T-helper 2 cell treated with Interferon-gamma antibody and Interleukin-4, amounts not matched to agents 5 μg/mL and 100 μg/mL, for 36 hours (primary cell): ENCODE data around the gene ATF3.
"Not testable (repeated sequence)": the region's sequence is repeated elsewhere in the genome, so short reads cannot be mapped to it uniquely, and the experiment has no call there.

Experiments
- DNase-seq: peaks from one replicate; pipeline ENCODE4 v3.0.0; 2021; ENCODE audit warnings: low spot score
- H3K27ac Mint-ChIP-seq: one replicate; pipeline ENCODE4 v1.8.0; 2021; ENCODE audit warnings: mild to moderate bottlenecking, mixed read lengths
- H3K27me3 Mint-ChIP-seq: one replicate; pipeline ENCODE4 v1.8.0; 2021; ENCODE audit warnings: low read depth, mixed read lengths
- H3K36me3 Mint-ChIP-seq: one replicate; pipeline ENCODE4 v1.8.0; 2021; ENCODE audit warnings: low read depth, mixed read lengths
- H3K4me1 Mint-ChIP-seq: one replicate; pipeline ENCODE4 v1.8.0; 2021; ENCODE audit warnings: low read depth, mixed read lengths
- H3K4me3 Mint-ChIP-seq: one replicate; pipeline ENCODE4 v1.8.0; 2022; ENCODE audit warnings: mild to moderate bottlenecking, moderate library complexity, mixed read lengths
- H3K9me3 Mint-ChIP-seq: one replicate; pipeline ENCODE4 v1.8.0; 2021; ENCODE audit warnings: mixed read lengths

The ATF3 gene

GRCh38 chr1:212635141-212635631 is 26.6 kb downstream of the ATF3 start:
- DNase-seq = no peak

GRCh38 chr1:212637902-212638301 is 29.3 kb downstream of the ATF3 start:
- no peak overlapping the region for H3K4me3 Mint-ChIP-seq
- peaks cover 35% of the 10 kb centered on the region for H3K4me1 Mint-ChIP-seq
- peak overlapping the region; percentile 6 for H3K27ac Mint-ChIP-seq
- peaks cover 5% of the 10 kb centered on the region for H3K36me3 Mint-ChIP-seq
- DNase-seq = no peak
- peaks cover 18% of the 10 kb centered on the region for H3K27me3 Mint-ChIP-seq
- H3K9me3 Mint-ChIP-seq = peaks cover 14% of the 10 kb centered on the region

More at GRCh38 chr1:212635141-212635631, 26.6 kb downstream of the ATF3 start:
- Mint-ChIP-seq H3K4me1 (peaks cover 35% of the 10 kb centered on the region), H3K4me3 (peak overlapping the region; percentile 47), H3K9me3 (peaks cover 10% of the 10 kb centered on the region), H3K36me3 (peaks cover 5% of the 10 kb centered on the region), H3K27me3 (peaks cover 12% of the 10 kb centered on the region), H3K27ac (peak overlapping the region; percentile 53)

DNA sequence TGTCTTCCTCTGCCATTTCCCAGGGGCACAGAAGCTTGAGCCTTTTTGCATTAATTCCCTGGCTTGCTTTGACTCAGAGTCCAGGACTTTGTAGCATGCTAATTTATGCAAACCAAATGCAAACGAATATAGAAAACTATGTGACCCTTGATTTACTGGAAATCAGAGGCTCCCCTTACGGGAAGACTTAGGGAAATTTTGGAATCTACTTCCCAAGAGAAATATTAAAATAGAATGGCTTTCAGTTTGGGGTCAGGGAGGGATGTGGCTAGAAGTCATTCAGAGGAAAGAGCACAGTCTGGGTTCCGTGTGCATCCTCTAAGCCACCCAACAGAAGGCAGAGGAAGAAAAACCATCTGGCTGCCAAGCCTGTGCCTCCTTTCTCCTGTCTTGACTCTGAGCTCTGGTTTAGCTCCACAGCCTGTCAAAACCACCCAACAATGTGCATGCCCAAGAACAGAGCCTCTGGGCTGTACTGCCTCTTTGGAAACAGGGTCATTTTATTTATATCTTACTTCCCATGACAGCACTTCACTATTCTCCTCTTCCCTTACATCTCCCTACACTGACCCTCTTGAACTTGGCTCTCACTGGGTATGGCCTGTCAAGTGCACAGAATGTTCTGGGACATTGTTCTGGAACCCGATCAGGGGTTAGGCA is 30.1 kb downstream of the ATF3 start:
- H3K4me1 Mint-ChIP-seq = peaks cover 37% of the 10 kb centered on the region
- DNase-seq = no peak
- peaks cover 14% of the 10 kb centered on the region for H3K9me3 Mint-ChIP-seq
- H3K36me3 Mint-ChIP-seq = peaks cover 5% of the 10 kb centered on the region
- peaks cover 23% of the 10 kb centered on the region for H3K27me3 Mint-ChIP-seq
- no peak overlapping the region for H3K4me3 Mint-ChIP-seq
- no peak overlapping the region for H3K27ac Mint-ChIP-seq

- H3K4me1 Mint-ChIP-seq = peaks cover 37% of the 10 kb centered on the region
- DNase-seq, H3K27ac Mint-ChIP-seq, H3K4me3 Mint-ChIP-seq, H3K36me3 Mint-ChIP-seq: not testable (repeated sequence)
- peaks cover 10% of the 10 kb centered on the region for H3K9me3 Mint-ChIP-seq
- H3K27me3 Mint-ChIP-seq = peaks cover 23% of the 10 kb centered on the region
These were observed 31.0 kb downstream of the ATF3 start for GRCh38 chr1:212639524-212639923.

GRCh38 chr1:212640223-212640878 is 31.8 kb downstream of the ATF3 start:
- H3K27ac Mint-ChIP-seq = no peak overlapping the region

GRCh38 chr1:212641956-212642355 is 33.4 kb downstream of the ATF3 start:
- H3K4me1 Mint-ChIP-seq = peaks cover 15% of the 10 kb centered on the region
- H3K4me3 Mint-ChIP-seq = no peak overlapping the region
- no peaks in the 10 kb centered on the region for H3K36me3 Mint-ChIP-seq
- peaks cover 4% of the 10 kb centered on the region for H3K9me3 Mint-ChIP-seq
- H3K27me3 Mint-ChIP-seq = peaks cover 23% of the 10 kb centered on the region
- DNase-seq = no peak
- no peak overlapping the region for H3K27ac Mint-ChIP-seq

More at GRCh38 chr1:212640223-212640878, 31.8 kb downstream of the ATF3 start:
- peaks cover 4% of the 10 kb centered on the region for H3K9me3 Mint-ChIP-seq
- no peak for DNase-seq
- peaks cover 31% of the 10 kb centered on the region for H3K4me1 Mint-ChIP-seq
- no peaks in the 10 kb centered on the region for H3K36me3 Mint-ChIP-seq
- no peak overlapping the region for H3K4me3 Mint-ChIP-seq
- H3K27me3 Mint-ChIP-seq = peaks cover 23% of the 10 kb centered on the region

DNA sequence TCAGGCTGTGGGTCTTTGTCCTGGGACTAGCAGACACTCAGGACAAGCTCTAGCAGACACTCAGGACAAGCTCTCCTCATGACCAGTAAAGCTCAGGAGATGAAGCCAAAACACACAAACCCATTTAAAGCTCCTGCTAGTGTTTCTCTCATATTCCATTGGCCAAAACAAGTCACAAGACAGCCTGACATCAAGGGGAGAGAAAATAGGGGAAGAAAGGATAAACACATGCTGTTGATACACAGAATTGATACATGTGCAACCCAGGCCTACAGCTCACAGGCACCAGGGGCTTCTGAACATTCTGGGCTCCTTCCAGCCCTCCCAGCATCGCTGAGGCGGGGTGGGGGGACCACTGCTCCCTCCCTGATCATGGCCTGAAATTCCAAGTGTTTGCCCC is 35.3 kb downstream of the ATF3 start:
- peaks cover 7% of the 10 kb centered on the region for H3K4me1 Mint-ChIP-seq
- H3K9me3 Mint-ChIP-seq = peaks cover 4% of the 10 kb centered on the region
- no peak overlapping the region for H3K27ac Mint-ChIP-seq
- no peak overlapping the region for H3K4me3 Mint-ChIP-seq
- peaks cover 27% of the 10 kb centered on the region for H3K27me3 Mint-ChIP-seq
- H3K36me3 Mint-ChIP-seq = no peaks in the 10 kb centered on the region
- DNase-seq = no peak

GRCh38 chr1:212644866-212645545 is 36.4 kb downstream of the ATF3 start:
- Mint-ChIP-seq H3K36me3 (no peaks in the 10 kb centered on the region), H3K9me3 (peaks cover 4% of the 10 kb centered on the region), H3K27ac (no peak overlapping the region), H3K4me1 (peaks cover 4% of the 10 kb centered on the region), H3K4me3 (no peak overlapping the region), H3K27me3 (peaks cover 24% of the 10 kb centered on the region)
- DNase-seq = no peak

DNA sequence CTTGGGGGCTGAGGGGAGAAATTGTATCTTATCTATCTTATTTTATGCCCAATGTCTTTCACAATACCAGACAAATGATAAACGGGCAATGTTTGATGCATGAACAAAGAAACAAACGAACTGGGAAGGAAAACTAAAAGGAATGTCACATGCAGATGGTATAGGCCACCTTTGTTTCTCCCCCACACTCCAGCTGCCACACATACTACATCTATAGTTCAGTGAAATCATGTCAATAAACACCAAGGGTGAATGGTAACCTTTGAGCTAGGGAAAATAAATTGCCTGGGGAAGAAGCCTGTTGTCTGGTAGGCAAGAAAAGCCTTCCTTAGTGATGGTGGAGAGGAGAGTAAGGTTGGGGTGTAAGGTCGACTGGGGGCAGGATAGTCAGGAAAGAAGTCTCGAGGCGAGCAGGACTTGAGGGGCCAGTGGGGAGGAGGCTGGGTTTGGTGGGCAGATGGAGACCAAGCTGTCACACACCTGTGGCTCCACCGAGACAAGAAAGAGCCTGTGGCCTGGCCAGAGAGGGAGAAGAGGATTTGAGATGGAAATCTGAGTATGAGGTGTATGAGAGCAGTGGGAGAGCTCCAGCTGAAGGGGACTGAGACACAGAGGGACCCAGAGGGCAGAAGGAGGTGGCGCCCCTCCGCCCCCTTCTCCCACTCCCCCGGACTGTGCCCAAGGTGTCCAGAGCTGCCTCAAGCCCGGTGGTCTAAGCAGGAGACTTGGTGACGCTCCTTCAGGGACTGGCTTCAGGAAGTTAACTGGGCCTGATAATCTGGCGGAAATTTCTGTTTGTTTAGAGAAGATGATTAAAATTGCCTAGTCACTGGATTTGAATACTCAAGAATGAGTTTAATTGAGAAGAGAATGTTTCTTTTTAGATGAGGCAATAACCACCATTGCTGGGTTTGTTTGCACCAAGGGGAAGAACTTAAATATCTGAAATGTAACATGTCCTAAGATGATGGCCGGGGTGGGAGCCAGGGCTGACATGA is 37.3 kb downstream of the ATF3 start:
- H3K36me3 Mint-ChIP-seq = no peaks in the 10 kb centered on the region
- H3K27me3 Mint-ChIP-seq = peaks cover 23% of the 10 kb centered on the region
- H3K27ac Mint-ChIP-seq = no peak overlapping the region
- peaks cover 2% of the 10 kb centered on the region for H3K9me3 Mint-ChIP-seq
- H3K4me3 Mint-ChIP-seq = no peak overlapping the region
- DNase-seq = no peak
- H3K4me1 Mint-ChIP-seq = peaks cover 4% of the 10 kb centered on the region

GRCh38 chr1:212646588-212646987 is 38.0 kb downstream of the ATF3 start:
- Mint-ChIP-seq H3K27me3 (peaks cover 17% of the 10 kb centered on the region), H3K4me3 (no peak overlapping the region), H3K36me3 (no peaks in the 10 kb centered on the region), H3K4me1 (peaks cover 4% of the 10 kb centered on the region), H3K27ac (no peak overlapping the region), H3K9me3 (no peaks in the 10 kb centered on the region)
- no peak for DNase-seq

- Mint-ChIP-seq H3K4me1 (peaks cover 4% of the 10 kb centered on the region), H3K4me3 (no peak overlapping the region), H3K9me3 (no peaks in the 10 kb centered on the region), H3K36me3 (no peaks in the 10 kb centered on the region), H3K27ac (no peak overlapping the region), H3K27me3 (peaks cover 17% of the 10 kb centered on the region)
- no peak for DNase-seq
These were observed 38.4 kb downstream of the ATF3 start for GRCh38 chr1:212647004-212647403.

- Mint-ChIP-seq H3K36me3 (no peaks in the 10 kb centered on the region), H3K27me3 (peaks cover 10% of the 10 kb centered on the region), H3K27ac (no peak overlapping the region), H3K4me3 (no peak overlapping the region), H3K9me3 (no peaks in the 10 kb centered on the region), H3K4me1 (peaks cover 3% of the 10 kb centered on the region)
- no peak for DNase-seq
These were observed 39.9 kb downstream of the ATF3 start for GRCh38 chr1:212648431-212648830.

DNA sequence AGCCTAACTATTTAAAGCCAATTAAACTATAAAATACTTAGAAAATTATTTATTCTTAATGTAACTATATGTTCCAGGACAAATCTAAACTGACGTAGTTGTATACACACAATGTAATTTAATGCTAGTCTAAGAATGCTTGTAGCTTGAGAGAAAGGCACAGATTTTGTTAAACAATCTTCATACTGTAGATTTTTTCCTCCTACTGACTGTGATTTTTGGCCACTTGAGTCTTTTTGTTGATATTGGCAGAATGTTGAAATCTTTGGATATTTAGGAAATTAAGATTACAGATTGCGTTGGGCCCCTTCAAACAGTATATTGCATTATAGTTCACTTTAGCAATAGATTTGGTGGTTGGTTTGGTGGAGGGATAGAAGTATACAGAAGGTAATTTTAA is 40.5 kb downstream of the ATF3 start:
- Mint-ChIP-seq H3K27me3 (peaks cover 11% of the 10 kb centered on the region), H3K9me3 (no peaks in the 10 kb centered on the region), H3K27ac (no peak overlapping the region), H3K36me3 (no peaks in the 10 kb centered on the region), H3K4me1 (peaks cover 2% of the 10 kb centered on the region), H3K4me3 (no peak overlapping the region)
- DNase-seq = no peak
